Small intestine (tissue), 16 donors: Measurements from ENCODE around the gene ENDOV. TPM values are rescaled to one million over a fixed set of nuclear protein-coding genes. Genes with fewer than 3 reads are reported as not detected.

ENCODE experiments used
- DNase-seq, 2 donors: peaks; one replicate each; pipeline versions ENCODE4 v3.0.0 to v3.0.0-alpha.2; 2013
- FAIRE-seq: peaks from 2 replicates; lab custom pipeline; 2012; peaks lifted over from hg19 to GRCh38; lab: Jason Lieb, UNC
- H3K27ac ChIP-seq, 3 donors: one replicate each; pipeline ENCODE4 v1.5.1; 2013; ENCODE audit warnings: low read length in 2 of 3, mild to moderate bottlenecking in 2 of 3, control low read depth in 1 of 3, inconsistent platforms in 1 of 3, low read depth in 1 of 3, moderate library complexity in 1 of 3
- H3K27me3 ChIP-seq, 3 donors: one replicate each; pipeline ENCODE4 v1.6.1; 2013; ENCODE audit warnings: low read length in 3 of 3, inconsistent platforms in 1 of 3; ENCODE audit not compliant: control insufficient read depth in 3 of 3, insufficient read depth in 3 of 3
- H3K36me3 ChIP-seq, 3 donors: one replicate each; pipeline ENCODE4 v1.6.1; 2013; ENCODE audit warnings: low read length in 3 of 3, inconsistent platforms in 1 of 3, low read depth in 1 of 3, mild to moderate bottlenecking in 1 of 3, moderate library complexity in 1 of 3; ENCODE audit not compliant: control insufficient read depth in 3 of 3, insufficient read depth in 2 of 3
- H3K4me1 ChIP-seq, 3 donors: one replicate each; pipeline ENCODE4 v1.6.1; 2013; ENCODE audit warnings: low read length in 2 of 3, inconsistent platforms in 1 of 3, low read depth in 1 of 3, mild to moderate bottlenecking in 1 of 3, moderate library complexity in 1 of 3; ENCODE audit not compliant: control insufficient read depth in 3 of 3, insufficient read depth in 2 of 3
- H3K4me3 ChIP-seq, 3 donors: one replicate each; pipeline ENCODE4 v1.5.1; 2013; ENCODE audit warnings: low read length in 3 of 3, control low read depth in 1 of 3, inconsistent platforms in 1 of 3, low read depth in 1 of 3, mild to moderate bottlenecking in 1 of 3, moderate library complexity in 1 of 3
- H3K9me3 ChIP-seq, 2 donors: one replicate each; pipeline ENCODE4 v1.6.1; 2013; ENCODE audit warnings: low read depth in 1 of 2, low read length in 1 of 2; ENCODE audit not compliant: control insufficient read depth in 2 of 2, insufficient read depth in 1 of 2
- WGBS, 3 donors: extraction: QIAGEN DNeasy Blood & Tissue Kit; methylation state at CpG; one replicate each; pipeline ENCODE4 v1.1.7; 2013; 5-methylcytosine and 5-hydroxymethylcytosine counted together
- long read RNA-seq, 10 donors: transcript quantifications; one replicate each; lab custom pipeline, GENCODE V29; 2026
- polyA plus RNA-seq, 4 donors: library from polyadenylated mRNA; stranded (reverse) in 3 of 4; unstranded in 1 of 4; fragments of 200-250 nt in 3 of 4; fragments of 120-200 nt in 1 of 4; gene quantifications; one replicate each; pipeline versions ENCODE4 v1.2.1 to v1.2.3, GENCODE V29; 2013
- donor health status: healthy with polysubstance abuse.
- donor health status: control.
- donor health status: control.
- donor health status: Bipolar disorder and iron deficiency.
- donor health status: healthy.

Gene ENDOV
- 10 to 100 TPM; 13.6 to 39.6 (median 29.1) TPM for polyA plus RNA-seq
- long read RNA-seq, donor 1: 0 reads
- long read RNA-seq, donor 2, partial matches to known transcripts: 0 of 6 reads
- long read RNA-seq, donor 2, other reads (novel, unspliced or antisense): 0 of 6 reads
- long read RNA-seq, donor 3, partial matches to known transcripts: 0 of 2 reads
- long read RNA-seq, donor 3, other reads (novel, unspliced or antisense): 0 of 2 reads
- long read RNA-seq, donor 4: 0 reads
- long read RNA-seq, donor 5, partial matches to known transcripts: 0 of 1 reads
- long read RNA-seq, donor 5, other reads (novel, unspliced or antisense): 0 of 1 reads
- long read RNA-seq, donor 6, partial matches to known transcripts: 0 of 2 reads
- long read RNA-seq, donor 6, other reads (novel, unspliced or antisense): 0 of 2 reads
- long read RNA-seq, donor 7, partial matches to known transcripts: 0 of 3 reads
- long read RNA-seq, donor 7, other reads (novel, unspliced or antisense): 0 of 3 reads
- long read RNA-seq, donor 8, partial matches to known transcripts: 0 of 1 reads
- long read RNA-seq, donor 8, other reads (novel, unspliced or antisense): 0 of 1 reads
- long read RNA-seq, donor 9: 0 reads
- long read RNA-seq, donor 10, partial matches to known transcripts: 0 of 4 reads
- long read RNA-seq, donor 10, other reads (novel, unspliced or antisense): 0 of 4 reads

DNA sequence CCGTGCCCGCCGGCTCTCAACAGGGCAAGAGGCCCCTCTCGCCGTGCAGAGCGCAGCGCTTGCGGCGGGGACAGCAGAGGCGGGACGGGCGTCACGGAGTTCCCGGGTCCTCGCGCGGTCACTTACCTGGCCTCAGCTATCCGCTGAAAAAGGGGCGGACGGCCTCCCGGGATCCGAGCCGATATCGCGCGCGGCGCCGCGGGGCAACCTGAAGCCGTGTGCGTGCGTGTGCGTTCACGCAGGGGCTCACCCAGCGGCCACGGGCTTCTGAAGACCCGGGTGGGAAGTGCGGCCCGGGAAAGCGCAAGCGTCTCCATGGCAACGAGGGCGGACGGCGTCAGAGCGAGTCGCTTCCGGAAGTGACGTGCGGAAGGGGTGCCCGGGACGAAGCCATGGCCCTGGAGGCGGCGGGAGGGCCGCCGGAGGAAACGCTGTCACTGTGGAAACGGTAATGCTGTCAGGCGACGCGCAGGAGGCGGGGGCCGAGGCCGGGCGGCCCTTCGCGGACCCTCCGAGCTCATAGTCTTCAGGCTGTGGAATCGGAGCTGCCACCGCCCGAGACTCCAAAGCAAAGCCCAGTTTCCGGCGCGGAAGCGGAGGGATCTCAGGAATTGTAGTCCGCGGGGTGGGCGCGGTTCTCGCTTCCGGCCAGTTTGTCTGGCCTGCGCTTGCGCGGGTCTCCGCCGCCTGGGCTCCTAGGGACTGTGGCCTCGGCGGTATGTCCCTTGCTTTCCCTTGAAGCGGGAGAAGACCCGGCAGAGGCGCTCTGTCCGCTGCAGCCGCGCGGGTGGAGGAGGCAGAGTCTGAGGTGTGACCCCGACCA, at the start of gene ENDOV:
Gene ENDOV (plus strand): TSS at position 365 of the 823 bp plus-strand sequence. CDS start 28 bp downstream, at position 393.
- peak within 1 kb of the TSS; percentile 82 to 97 (median 94) for H3K27ac ChIP-seq
- 0 to 1% (median 0%) methylated on average over 96 to 97 of the region's 97 CpGs for WGBS, 3 donors
- H3K4me1 ChIP-seq: peaks cover 0 to 10% (median 3%) of the 10 kb centered on the region in 3 donors
- no peaks in the 10 kb centered on the region for H3K27me3 ChIP-seq
- no peaks in the 10 kb centered on the region for H3K9me3 ChIP-seq
- DNase-seq (peak; percentile 94 to 99), FAIRE-seq (no peak)
- H3K4me3 ChIP-seq: peak within 1 kb of the TSS; percentile 85 to 95 (median 94)
- H3K36me3 ChIP-seq: peaks cover 0 to 30% (median 2%) of the 10 kb centered on the region in 3 donors

DNA sequence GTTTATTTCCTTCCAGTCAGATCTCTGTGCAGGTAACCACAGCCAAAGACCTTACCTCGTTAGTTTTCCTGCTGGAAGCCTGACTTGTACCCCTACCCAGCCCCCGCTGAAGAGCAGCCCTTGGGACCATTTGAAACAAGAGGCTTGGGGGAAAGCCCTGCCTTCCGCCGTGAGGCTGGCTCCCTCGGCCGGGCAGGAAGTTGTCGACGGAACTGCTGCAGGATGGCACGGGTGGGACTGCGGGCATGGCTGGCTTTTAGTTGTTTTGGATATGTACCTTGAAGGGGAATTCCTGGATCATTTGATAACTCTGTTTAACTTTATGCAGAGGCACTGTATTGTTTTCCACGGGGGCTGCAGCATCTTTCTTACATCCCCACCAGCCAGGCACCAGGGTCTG, 49.0 kb upstream of the ENDOV start:
- no peak overlapping the region for H3K4me3 ChIP-seq
- 86 to 93% (median 92%) methylated on average over 11 of the region's 11 CpGs for WGBS, 3 donors
- no peak for DNase-seq
- peaks cover 0 to under 1% of the 10 kb centered on the region in 2 donors for H3K9me3 ChIP-seq
- no peaks in the 10 kb centered on the region for H3K4me1 ChIP-seq
- FAIRE-seq: no peak
- H3K27me3 ChIP-seq: no peaks in the 10 kb centered on the region
- H3K27ac ChIP-seq: no peak overlapping the region
- H3K36me3 ChIP-seq: peaks cover 42 to 76% (median 43%) of the 10 kb centered on the region in 3 donors

DNA sequence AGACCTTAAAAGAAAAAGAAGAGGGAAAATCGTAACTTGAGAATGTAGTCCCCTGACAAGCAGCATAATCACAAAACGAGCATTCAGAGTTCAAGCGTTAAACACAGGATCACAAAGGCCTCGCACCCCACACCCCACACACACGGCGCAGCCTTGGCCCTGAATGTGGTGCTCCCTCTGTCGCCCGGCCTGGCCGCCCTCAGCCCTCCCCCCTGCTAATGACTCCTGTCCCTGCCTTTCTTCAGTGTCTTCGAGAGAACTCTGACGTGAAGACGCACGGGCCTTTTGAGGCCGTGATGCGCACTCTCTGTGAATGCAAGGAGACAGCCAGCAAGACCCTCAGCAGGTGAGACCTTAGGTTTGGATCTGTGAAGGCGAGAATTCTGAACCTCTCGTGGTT, 47.5 kb upstream of the ENDOV start:
- no peak overlapping the region for H3K27ac ChIP-seq
- H3K4me1 ChIP-seq: no peaks in the 10 kb centered on the region
- H3K4me3 ChIP-seq: no peak overlapping the region
- H3K9me3 ChIP-seq: no peaks in the 10 kb centered on the region
- no peak for FAIRE-seq
- 88 to 96% (median 92%) methylated on average over 17 of the region's 17 CpGs for WGBS, 3 donors
- H3K27me3 ChIP-seq: no peaks in the 10 kb centered on the region
- DNase-seq: no peak
- H3K36me3 ChIP-seq: peaks cover 39 to 68% (median 43%) of the 10 kb centered on the region in 3 donors

DNA sequence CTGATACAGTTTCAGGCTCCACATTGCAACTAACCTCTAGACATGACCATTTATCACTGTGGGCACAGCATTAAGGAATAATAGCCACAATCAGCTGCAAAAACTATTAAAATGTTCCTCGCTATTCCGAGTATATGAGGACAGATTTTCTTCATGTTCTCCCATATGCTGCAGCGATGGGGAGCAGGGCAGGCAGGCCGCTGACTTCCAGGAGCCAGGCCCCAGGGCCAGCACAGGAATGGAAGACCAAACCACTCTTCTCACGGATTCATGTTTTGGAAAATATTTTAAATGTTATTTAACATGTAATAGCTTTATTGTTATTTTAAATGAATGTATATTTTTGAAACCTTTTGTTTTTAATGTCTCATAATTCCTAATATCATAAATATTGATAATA, 43.8 kb upstream of the ENDOV start:
- WGBS, 3 donors: 94 to 96% (median 95%) methylated on average over 5 of the region's 5 CpGs

DNA sequence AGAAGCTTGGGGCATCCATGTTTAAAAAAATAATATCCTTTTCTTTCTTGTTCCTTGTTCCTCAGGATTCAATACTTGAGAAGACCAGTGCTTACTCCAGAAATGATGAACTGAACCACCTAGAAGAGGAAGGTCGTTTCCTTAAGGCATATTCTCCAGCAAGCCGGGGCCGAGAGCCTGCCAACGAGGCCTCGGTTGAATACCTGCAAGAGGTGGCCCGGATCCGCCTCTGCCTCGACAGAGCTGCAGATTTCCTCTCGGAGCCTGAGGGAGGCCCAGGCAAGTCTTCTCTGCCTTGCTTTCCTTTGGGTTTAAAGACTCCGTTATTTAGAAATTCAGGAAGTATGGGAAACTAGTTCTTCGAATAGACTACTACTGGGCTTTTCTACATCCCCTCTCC, 42.5 kb upstream of the ENDOV start:
- Histone ChIP-seq H3K4me1 (no peaks in the 10 kb centered on the region), H3K4me3 (no peak overlapping the region), H3K9me3 (no peaks in the 10 kb centered on the region), H3K36me3 (peaks cover 37 to 69% (median 53%) of the 10 kb centered on the region in 3 donors), H3K27me3 (no peaks in the 10 kb centered on the region), H3K27ac (no peak overlapping the region)
- FAIRE-seq (no peak), DNase-seq (no peak)
- WGBS, 3 donors: 91 to 94% (median 93%) methylated on average over 11 of the region's 11 CpGs

More for the DNA sequence above, 43.8 kb upstream of the ENDOV start:
- H3K4me1 ChIP-seq: no peaks in the 10 kb centered on the region
- H3K4me3 ChIP-seq: no peak overlapping the region
- no peak for DNase-seq
- H3K27ac ChIP-seq: no peak overlapping the region
- peaks cover 37 to 61% (median 51%) of the 10 kb centered on the region in 3 donors for H3K36me3 ChIP-seq
- no peak for FAIRE-seq
- no peaks in the 10 kb centered on the region for H3K27me3 ChIP-seq
- no peaks in the 10 kb centered on the region for H3K9me3 ChIP-seq

DNA sequence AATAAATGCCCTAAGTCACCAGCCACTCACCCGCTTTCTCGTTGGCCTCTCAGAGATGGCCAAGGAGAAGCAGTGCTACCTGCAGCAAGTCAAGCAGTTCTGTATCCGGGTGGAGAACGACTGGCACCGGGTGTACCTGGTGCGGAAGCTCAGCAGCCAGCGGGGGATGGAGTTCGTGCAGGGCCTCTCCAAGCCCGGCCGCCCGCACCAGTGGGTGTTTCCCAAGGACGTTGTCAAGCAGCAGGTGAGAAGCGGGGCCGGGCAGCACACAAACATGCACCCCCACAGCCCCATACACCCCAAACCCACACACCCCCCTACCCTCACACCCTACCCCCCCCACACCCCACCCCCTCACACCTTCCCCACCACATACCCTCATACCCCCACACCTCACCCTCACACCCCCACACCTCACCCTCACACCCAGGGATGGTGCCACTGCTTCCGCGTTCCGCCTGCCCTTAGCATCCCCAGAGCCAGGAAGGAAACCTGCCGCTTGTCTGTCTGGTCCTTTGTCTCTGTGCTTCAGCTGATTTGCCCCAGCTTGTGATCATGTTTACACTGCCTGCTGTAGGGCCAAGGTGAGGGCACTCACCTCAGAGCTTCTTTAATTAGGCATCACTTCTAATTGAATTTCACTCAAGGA, 41.9 kb upstream of the ENDOV start:
- Histone ChIP-seq H3K4me3 (no peak overlapping the region), H3K27me3 (no peaks in the 10 kb centered on the region), H3K27ac (no peak overlapping the region), H3K36me3 (peaks cover 36 to 70% (median 51%) of the 10 kb centered on the region in 3 donors), H3K4me1 (no peaks in the 10 kb centered on the region), H3K9me3 (no peaks in the 10 kb centered on the region)
- WGBS, 3 donors: 93 to 95% (median 95%) methylated on average over 15 to 18 of the region's 18 CpGs
- no peak for FAIRE-seq
- no peak for DNase-seq

DNA sequence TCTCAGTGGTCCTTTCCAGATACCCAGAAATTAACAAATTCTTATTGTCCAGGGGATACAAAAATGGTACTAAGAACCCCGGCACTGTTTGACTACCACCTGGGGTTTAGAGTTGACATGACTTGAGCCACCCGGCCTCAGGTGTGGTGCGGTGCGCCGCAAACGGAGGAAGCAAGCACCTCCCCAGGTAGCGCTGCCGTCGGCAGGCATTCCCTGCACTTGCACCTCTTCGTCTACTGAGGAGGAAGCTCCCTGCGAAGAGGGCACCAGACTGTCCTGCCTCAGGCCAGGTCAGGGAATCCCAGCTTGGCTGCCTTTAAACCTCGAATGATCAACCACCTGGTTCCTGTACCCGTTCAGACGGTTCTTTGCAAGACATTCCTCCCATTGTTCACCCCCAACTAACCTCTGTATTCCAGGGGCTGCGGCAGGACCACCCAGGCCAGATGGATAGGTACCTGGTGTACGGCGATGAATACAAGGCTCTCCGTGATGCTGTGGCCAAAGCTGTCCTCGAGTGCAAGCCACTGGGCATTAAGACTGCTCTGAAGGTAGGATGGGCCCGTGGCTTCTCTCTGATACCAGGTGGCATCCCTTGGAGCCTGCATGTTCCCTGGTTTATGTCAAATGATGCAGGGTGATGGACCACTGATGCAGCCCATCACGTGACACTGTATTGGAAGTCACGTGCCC, 40.8 kb upstream of the ENDOV start:
- no peak overlapping the region for H3K4me3 ChIP-seq

More for the DNA sequence above, 40.8 kb upstream of the ENDOV start:
- DNase-seq (no peak), FAIRE-seq (no peak)
- 93 to 96% (median 94%) methylated on average over 22 of the region's 22 CpGs for WGBS, 3 donors
- Histone ChIP-seq H3K36me3 (peaks cover 45 to 72% (median 55%) of the 10 kb centered on the region in 3 donors), H3K27me3 (no peaks in the 10 kb centered on the region), H3K27ac (no peak overlapping the region), H3K9me3 (no peaks in the 10 kb centered on the region), H3K4me1 (no peaks in the 10 kb centered on the region)
